Spleen (tissue), 11 donors: Measurements from ENCODE around the gene SPTBN5. TPM values are rescaled to one million over a fixed set of nuclear protein-coding genes. Genes with fewer than 3 reads are reported as not detected.

Experiments
- microRNA-seq, 3 donors: library from miRNA; unstranded; fragments of <30 nt; microRNA quantifications; one replicate each; pipeline versions ENCODE4 to v1.1.0, GENCODE V29; 2019 to 2020
- polyA plus RNA-seq, 3 donors: library from polyadenylated mRNA; stranded (reverse); fragments of 200-250 nt; gene quantifications; one replicate each; pipeline ENCODE4 v1.2.1, GENCODE V29; 2013
- small RNA-seq, 4 donors: library from RNA; depleted of rRNA; stranded (forward); fragments of <200 nt; gene quantifications; one replicate each; pipeline ENCODE3, GENCODE V24; 2016
- total RNA-seq, 7 donors: library from RNA; depleted of rRNA in 3 of 7; stranded (reverse); fragments of >200 nt in 3 of 7; fragmentation: NEBNext Ultra II Directional in 4 of 7; extraction: Animal tissue kit (Norgen Biotek cat#: 25700) in 4 of 7; gene quantifications; one replicate each; pipeline versions ENCODE4 v1.1.0 to v1.2.1, GENCODE V29; 2016 to 2021
- donor health status: healthy with polysubstance abuse.
- donor health status: DM: no; HTN: no; CAD: no; lungs with moderate emphysema.
- donor health status: DM: no; HTN: no; CAD: no.
- donor health status: Bipolar disorder and iron deficiency.
- donor health status: healthy.
- donor health status: DM: no; HTN: no; CAD: no.
- donor health status: DM: yes; HTN: yes; CAD: no.

The SPTBN5 gene
- total and polyA plus RNA-seq, 10 donors = 0.19 to 2.0 (median 0.73) TPM

Small RNA genes lying within 50 kb of the gene (microRNA-seq; reads per million reads assigned to microRNA genes)
- 0 reads per million in 3 donors for gene MIR4310

Small RNA genes lying within 50 kb of the gene (small RNA-seq; reads per million reads assigned to genes)
- gene JMJD7-PLA2G4B (0 reads per million in 4 donors), gene MIR4310 (0 reads per million in 4 donors), gene RNA5SP393 (0 reads per million in 4 donors)

Other genes with a start within 250 kb of the SPTBN5 start
- gene MGA, start 233.6 kb downstream of the SPTBN5 start, total RNA-seq = 10 to 100 TPM; 38.5 to 67.7 (median 54.8) TPM
- 1 to 10 TPM; 2.7 to 4.0 (median 3.2) TPM for gene MGA, start 233.6 kb downstream of the SPTBN5 start, polyA plus RNA-seq
- gene MAPKBP1, start 119.6 kb downstream of the SPTBN5 start, total RNA-seq = 10 to 100 TPM; 19.9 to 44.5 (median 37.4) TPM
- gene MAPKBP1, start 119.6 kb downstream of the SPTBN5 start, polyA plus RNA-seq = 10 to 100 TPM in 2 of 3 donors, 1 to 10 TPM in 1; 2.4 to 16.6 (median 12.5) TPM
- gene JMJD7, start 66.0 kb downstream of the SPTBN5 start, total RNA-seq = 10 to 100 TPM in 5 of 7 donors, 1 to 10 TPM in 2; 3.2 to 20.1 (median 13.0) TPM
- gene JMJD7, start 66.0 kb downstream of the SPTBN5 start, polyA plus RNA-seq = 10 to 100 TPM in 1 of 3 donors, 1 to 10 TPM in 2; 5.2 to 10.9 (median 8.6) TPM
- 10 to 100 TPM in 4 of 7 donors, 1 to 10 TPM in 3; 4.0 to 14.4 (median 10.2) TPM for gene PLA2G4B, start 55.2 kb downstream of the SPTBN5 start, total RNA-seq
- 10 to 100 TPM; 10.6 to 20.8 (median 18.5) TPM for gene PLA2G4B, start 55.2 kb downstream of the SPTBN5 start, polyA plus RNA-seq
- gene EHD4, start 78.5 kb upstream of the SPTBN5 start, total RNA-seq = 10 to 100 TPM; 20.4 to 33.2 (median 22.1) TPM
- gene EHD4, start 78.5 kb upstream of the SPTBN5 start, polyA plus RNA-seq = 1 to 10 TPM; 5.5 to 9.7 (median 7.7) TPM
- not detected for gene PLA2G4E, start 127.0 kb upstream of the SPTBN5 start, total RNA-seq
- not detected for gene PLA2G4E, start 127.0 kb upstream of the SPTBN5 start, polyA plus RNA-seq
- gene PLA2G4D, start 200.5 kb upstream of the SPTBN5 start, total RNA-seq = not detected
- not detected for gene PLA2G4D, start 200.5 kb upstream of the SPTBN5 start, polyA plus RNA-seq